H4 (cell line): ENCODE results near the gene COL5A1. TPM values are rescaled to one million over a fixed set of nuclear protein-coding genes. Genes with fewer than 3 reads are reported as not detected.

Experiments used
- DNase-seq: peaks from one replicate; pipeline ENCODE4 v3.0.0-alpha.2; 2015; ENCODE audit warnings: low spot score
- total RNA-seq: library from RNA; depleted of rRNA; stranded (reverse); fragments of >200 nt; shearing (Covaris generic); gene quantifications from 2 replicates; pipeline ENCODE4 v1.2.3, GENCODE V29; 2014

The COL5A1 gene
- total RNA-seq, 1 experiment from 2014 or later = 32.1 TPM

DNA sequence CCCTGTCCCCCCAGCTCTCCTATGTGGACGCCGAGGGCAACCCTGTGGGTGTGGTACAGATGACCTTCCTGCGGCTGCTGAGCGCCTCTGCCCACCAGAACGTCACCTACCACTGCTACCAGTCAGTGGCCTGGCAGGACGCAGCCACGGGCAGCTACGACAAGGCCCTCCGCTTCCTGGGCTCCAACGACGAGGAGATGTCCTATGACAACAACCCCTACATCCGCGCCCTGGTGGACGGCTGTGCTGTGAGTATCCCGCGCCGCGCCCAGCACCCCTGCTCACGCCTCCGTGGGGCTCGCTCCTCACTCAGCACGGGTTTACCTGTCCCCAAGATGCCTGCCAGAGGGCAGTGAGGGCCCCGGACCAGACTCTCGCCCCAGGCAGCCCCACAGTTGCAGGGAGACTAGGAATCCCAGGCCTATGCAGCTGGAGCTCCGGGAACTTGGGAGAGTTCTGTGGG lies 193.4 kb downstream of the COL5A1 start:
- no peak for DNase-seq

GRCh38 chr9:134835448-134835847 lies 193.8 kb downstream of the COL5A1 start:
- no peak for DNase-seq

GRCh38 chr9:134835987-134836386 lies 194.4 kb downstream of the COL5A1 start:
- DNase-seq = no peak

GRCh38 chr9:134836406-134836970 lies 194.9 kb downstream of the COL5A1 start:
- DNase-seq = no peak

DNA sequence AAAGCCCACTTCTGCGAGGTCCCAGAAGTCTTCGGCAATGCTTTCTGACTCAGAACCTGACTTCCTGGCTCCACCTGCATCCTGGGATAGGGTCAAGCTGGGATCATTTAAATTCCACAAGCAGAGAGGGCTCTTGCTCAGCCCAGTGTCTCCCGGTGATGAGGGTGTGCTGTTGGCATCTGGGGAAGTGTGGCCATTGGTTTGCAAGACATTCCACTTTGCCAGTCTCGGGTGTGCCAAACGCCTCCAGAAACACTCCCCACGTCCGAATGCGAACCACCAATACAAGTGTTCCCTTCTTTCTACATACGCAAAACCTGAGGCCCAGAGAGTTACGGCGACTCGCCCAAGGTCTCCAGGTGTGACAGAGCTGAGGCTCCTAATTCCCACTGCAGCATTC lies 195.9 kb downstream of the COL5A1 start:
- no peak for DNase-seq

GRCh38 chr9:134838651-134839454 lies 197.2 kb downstream of the COL5A1 start:
- DNase-seq = no peak

DNA sequence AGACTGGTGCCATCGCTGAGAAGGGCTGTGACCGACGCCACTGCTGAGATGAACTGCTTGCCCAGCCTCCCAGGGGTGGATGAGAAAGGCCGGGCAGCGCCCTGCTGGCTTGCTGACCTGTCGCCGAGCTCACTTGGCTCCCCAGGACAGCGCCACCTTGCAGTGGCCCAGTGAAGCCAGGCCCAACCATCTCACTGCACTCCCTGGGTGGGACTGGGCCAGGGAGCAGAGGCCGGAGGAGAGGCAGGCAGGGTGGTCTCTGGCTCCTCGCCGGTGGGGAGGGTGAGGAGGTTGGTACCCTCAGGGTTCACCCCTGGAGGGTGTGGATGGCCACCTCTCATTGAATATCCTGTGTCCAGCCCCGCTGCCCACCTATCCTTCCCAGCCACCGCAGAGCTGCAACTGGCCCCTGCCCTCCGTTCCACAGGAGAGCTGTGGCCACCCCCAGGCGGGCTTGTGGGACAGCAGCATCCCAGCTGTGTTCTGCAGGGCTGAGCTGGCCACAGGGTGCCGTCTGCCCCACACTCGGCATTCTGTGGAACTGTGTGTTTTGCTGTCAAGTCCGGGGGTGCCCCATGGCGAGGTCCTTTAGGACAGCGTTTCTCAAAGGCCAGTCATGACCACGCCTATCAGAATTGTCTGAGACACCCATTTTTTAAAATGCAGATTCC lies 198.0 kb downstream of the COL5A1 start:
- DNase-seq = no peak

GRCh38 chr9:134840511-134840910 lies 198.9 kb downstream of the COL5A1 start:
- DNase-seq = no peak

DNA sequence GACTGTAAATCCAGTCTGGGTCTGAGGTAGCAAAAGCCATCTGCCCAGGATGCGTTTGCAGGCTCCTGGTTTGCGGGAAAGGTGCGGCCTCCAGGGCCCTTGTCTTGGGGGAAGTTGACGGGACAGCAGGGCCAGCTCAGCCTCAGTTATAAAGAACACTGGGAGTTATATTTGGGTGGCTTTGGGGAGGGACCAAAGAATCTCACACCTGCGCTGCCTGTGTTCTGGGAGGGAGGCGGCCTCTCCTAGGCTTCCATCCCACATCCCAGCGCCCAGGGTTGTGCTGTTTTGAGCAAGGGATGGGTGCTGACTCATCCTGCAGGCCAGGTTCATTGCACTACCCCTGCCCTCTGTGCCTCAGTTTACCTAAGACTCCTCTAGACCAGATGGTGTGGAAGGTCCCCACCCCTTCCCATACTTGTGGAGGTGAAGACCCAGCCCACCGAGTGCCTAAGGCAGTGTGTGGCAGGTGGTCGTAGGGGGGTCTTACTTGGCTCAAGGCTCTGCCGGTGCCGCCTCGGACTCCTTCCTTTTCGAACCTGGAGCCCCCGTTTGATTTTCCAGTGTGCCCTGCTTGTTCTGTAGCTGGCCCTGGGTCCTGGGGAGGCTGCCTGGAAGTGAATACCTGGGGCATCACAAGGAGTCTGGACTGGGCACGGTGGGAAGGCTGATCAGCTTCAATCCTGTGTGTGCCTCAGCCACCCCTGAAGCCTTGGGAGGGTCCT lies 199.7 kb downstream of the COL5A1 start:
- no peak for DNase-seq

DNA sequence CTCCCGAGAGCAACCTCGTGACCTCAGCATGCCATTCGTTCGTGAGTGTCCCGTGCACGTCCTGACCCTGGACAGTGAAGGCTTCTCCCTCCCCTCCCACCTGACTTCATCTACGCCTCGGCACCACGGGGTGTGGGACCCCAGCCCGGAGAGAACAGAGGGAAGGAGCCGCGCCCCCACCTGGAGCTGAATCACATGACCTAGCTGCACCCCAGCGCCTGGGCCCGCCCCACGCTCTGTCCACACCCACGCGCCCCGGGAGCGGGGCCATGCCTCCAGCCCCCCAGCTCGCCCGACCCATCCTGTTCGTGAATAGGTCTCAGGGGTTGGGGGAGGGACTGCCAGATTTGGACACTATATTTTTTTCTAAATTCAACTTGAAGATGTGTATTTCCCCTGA lies 200.7 kb downstream of the COL5A1 start:
- no peak for DNase-seq

- no peak for DNase-seq
These were observed 202.1 kb downstream of the COL5A1 start for GRCh38 chr9:134843740-134844139.

DNA sequence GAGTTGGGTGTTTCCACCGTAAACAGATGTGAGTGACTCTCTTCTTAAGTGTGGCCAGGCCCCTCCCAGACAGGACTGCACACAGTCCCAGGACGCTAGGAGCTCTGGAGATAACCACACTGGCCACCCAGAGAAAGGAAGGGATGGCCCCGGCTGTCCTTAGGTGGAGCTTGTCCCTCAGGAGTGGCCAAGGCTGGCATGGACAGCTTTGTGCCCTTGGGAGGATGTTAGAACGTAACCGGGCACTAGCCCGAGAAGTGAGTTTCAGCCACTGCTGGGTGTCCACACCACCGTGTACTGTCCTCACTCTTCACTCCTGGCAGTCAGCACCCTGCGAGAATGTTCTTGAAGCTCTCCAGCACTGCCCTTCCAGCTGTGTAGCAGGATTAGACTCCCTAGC lies 203.2 kb downstream of the COL5A1 start:
- DNase-seq = no peak

DNA sequence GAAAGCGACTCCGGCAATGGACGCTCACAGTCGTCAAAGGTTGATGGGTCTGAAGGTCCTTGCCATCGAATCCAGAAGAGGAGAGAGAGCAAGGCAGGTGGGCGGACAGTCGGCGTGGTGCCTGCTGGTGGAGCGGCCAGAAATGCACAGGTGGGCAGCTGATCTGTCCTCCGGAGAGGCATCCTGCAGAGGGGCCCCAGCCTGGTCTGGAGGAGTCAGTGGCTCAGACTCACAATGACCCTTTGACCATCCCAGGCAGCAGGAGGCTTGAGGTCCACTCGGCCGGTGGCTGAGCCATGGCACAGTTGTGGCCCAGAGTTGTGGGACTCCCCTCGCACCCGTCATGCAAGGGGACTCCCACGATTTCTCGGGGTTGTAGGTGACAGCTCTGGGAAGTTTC lies 204.6 kb downstream of the COL5A1 start:
- no peak for DNase-seq

DNA sequence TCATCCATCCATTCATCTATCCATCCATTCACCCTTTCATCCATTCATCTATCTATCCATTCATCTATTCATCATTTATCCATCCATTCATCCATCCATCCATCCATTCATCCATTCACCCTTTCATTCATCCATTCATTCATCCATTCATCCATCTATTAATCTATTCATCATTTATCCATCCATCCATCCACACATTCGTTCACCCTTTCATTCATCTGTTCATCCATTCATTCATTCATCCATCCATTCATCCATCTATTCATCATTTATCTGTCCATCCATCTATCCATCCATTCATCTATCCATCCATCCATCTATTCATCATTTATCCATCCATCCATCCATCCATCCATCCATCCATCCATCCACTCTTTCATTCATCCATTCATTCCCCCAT lies 205.1 kb downstream of the COL5A1 start:
- no peak for DNase-seq

DNA sequence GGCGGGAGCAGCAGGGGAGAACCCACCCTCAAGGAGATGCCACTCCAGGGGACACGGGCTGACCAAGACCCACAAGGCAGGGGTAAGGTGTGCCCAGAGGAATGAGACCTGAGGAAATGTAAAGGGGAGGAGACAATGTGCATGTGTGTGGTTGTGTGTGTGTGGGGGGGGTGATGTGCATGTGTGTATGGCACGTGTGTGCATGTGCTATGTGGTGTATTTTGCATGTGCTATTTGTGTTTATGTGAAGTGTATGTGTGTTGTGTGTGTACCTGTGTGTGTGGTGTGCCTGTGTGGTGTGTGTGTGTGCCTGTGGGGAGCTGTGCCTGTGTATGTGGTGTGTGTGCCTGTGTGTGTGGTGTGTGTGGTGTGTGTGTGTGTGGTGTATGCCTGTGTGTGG lies 205.5 kb downstream of the COL5A1 start:
- no peak for DNase-seq

DNA sequence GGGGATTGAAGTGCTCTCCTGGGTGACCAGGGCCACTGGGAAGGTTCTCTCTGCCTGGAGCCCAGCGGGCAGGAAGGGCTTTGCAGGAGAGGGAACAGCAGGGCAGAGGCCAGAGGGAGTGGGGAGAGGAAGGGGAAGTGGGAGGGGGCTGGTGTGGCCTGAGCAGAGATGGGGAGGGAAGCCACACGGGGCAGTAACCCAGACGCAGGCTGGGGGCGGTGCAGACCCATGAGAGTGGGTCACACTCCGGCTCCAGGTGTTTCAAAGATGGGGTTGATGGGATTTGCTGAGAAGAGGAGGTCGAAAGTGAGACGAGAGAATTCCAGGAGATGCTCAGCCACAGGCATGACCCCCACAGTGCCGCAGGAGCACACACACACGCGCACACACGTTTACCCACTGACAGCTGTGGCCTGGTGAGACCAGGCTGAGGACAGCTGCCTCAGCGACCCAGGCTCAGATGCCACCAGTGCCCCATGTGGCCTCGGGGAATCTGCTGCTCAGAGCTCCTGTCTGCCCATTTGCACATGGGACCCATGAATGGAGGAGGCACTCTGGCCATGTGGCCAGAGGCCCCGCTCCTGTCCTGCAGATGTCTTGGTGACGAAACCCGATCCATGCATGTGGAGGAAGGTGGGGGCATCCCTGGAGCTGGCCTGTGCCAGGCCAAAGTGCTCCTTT lies 206.3 kb downstream of the COL5A1 start:
- DNase-seq = no peak

GRCh38 chr9:134848504-134848903 lies 206.9 kb downstream of the COL5A1 start:
- no peak for DNase-seq

- no peak for DNase-seq
These were observed 209.0 kb downstream of the COL5A1 start for GRCh38 chr9:134850611-134851010.

DNA sequence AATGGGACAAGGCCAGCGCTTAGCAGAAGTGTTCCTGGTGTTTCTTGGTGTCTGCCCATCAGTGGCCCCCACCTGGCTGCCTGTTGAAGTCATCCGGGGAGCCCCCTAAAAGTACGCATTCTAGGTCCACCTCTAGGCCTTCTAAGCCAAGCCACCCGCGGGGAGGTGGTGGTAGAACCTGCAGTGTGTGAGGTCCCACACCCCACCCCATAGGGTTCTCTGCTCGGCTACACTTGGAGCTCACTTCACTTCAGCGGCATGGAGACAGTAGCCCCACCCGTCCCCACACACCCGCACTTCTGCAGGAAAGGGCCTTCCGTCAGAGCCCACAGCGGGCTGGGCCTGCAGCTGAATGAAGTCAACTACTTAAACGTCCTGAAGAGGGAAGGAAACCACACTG lies 209.4 kb downstream of the COL5A1 start:
- DNase-seq = no peak

GRCh38 chr9:134852906-134853654 lies 211.5 kb downstream of the COL5A1 start:
- DNase-seq = no peak

- no peak for DNase-seq
These were observed 212.3 kb downstream of the COL5A1 start for GRCh38 chr9:134853893-134854292.
